ENCODE results near the gene IMPA2.

The IMPA2 gene

GRCh38 chr18:11974741-11975325, 6.5 kb upstream of the IMPA2 start:
- H3K4me3 ChIP-seq (ENCODE audit: low read depth, low read length) = no peak overlapping the region
- in situ Hi-C loops (cut with HindIII; ENCODE audit: low sequenced_read_pairs) = no loop called here
- TF ChIP-seq CTCF (IDR thresholded peaks at IDR 0.05; ENCODE audit: low read depth, low read length, missing control alignments) = no peak
- DNase-seq (ENCODE audit: low read depth) = no peak

- no peak for TF ChIP-seq CTCF (IDR thresholded peaks at IDR 0.05; ENCODE audit: low read depth, low read length, missing control alignments)
- in situ Hi-C loops (cut with HindIII; ENCODE audit: low sequenced_read_pairs) = no loop called here
- H3K4me3 ChIP-seq (ENCODE audit: low read depth, low read length) = no peak overlapping the region
- no peak for DNase-seq (ENCODE audit: low read depth)
Observed at GRCh38 chr18:11975723-11976122, 5.6 kb upstream of the IMPA2 start.

- no peak overlapping the region for H3K4me3 ChIP-seq (ENCODE audit: low read depth, low read length)
- no peak for DNase-seq (ENCODE audit: low read depth)
- in situ Hi-C loops (cut with HindIII; ENCODE audit: low sequenced_read_pairs) = no loop called here
- TF ChIP-seq CTCF (IDR thresholded peaks at IDR 0.05; ENCODE audit: low read depth, low read length, missing control alignments) = no peak
Observed at GRCh38 chr18:11976315-11977152, 4.8 kb upstream of the IMPA2 start.

- H3K4me3 ChIP-seq (ENCODE audit: low read depth, low read length) = no peak overlapping the region
- in situ Hi-C loops (cut with HindIII; ENCODE audit: low sequenced_read_pairs) = no loop called here
- no peak for TF ChIP-seq CTCF (IDR thresholded peaks at IDR 0.05; ENCODE audit: low read depth, low read length, missing control alignments)
- no peak for DNase-seq (ENCODE audit: low read depth)
Observed at GRCh38 chr18:11977153-11977466, 4.2 kb upstream of the IMPA2 start.

- H3K4me3 ChIP-seq (ENCODE audit: low read depth, low read length) = no peak overlapping the region
- in situ Hi-C loops (cut with HindIII; ENCODE audit: low sequenced_read_pairs) = no loop called here
- DNase-seq (ENCODE audit: low read depth) = no peak
- TF ChIP-seq CTCF (IDR thresholded peaks at IDR 0.05; ENCODE audit: low read depth, low read length, missing control alignments) = no peak
Observed at GRCh38 chr18:11978956-11979355, 2.4 kb upstream of the IMPA2 start.

GRCh38 chr18:11980163-11980493, 1.2 kb upstream of the IMPA2 start:
- in situ Hi-C loops (cut with HindIII; ENCODE audit: low sequenced_read_pairs) = no loop called here
- peak overlapping the region; percentile 50 for H3K4me3 ChIP-seq (ENCODE audit: low read depth, low read length)
- TF ChIP-seq CTCF (IDR thresholded peaks at IDR 0.05; ENCODE audit: low read depth, low read length, missing control alignments) = no peak
- no peak for DNase-seq (ENCODE audit: low read depth)

Data from astrocyte of the cerebellum (primary cell).